HS-5 (cell line): ENCODE results near the gene TEX26.
"Not testable (repeated sequence)": the region's sequence is repeated elsewhere in the genome, so short reads cannot be mapped to it uniquely, and the experiment has no call there.

Experiments
- DNase-seq: peaks from one replicate; pipeline ENCODE4 v3.0.0-alpha.2; 2012; ENCODE audit warnings: low read depth

The TEX26 gene

DNA sequence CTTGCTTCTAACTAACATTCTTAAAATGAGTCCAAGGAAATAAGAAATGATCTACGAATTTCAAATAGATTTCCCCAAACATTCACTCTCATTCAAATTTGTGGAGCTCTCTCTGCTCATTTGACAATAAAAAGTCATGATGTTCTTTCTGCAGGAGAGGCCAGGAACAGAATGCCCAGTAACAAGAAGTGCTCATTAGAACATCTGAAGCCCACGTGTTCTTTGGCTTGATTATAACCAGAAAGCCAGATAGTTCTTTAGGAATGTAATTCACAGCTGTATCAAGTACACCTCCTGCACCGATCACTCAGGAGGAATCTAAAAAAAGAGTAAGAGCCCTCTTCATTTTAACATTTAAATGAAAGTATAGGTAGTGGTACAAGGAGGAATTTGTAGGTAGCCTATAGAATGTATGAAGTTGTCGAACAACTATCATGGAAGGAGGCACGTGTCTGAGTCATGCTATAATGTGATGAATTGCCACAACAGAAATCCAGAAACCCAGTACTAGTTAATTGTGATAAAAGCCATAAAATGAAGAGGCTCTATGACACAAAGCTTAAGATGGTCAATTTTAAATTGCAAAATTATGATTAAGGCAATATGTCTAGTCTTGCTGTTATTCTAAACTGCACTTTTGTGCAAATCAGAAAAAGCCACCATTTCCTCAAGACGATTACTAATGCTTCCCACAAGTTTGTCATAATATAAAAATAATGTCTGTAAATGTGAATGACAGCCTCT, 13.6 kb upstream of the TEX26 start:
- no peak for DNase-seq

DNA sequence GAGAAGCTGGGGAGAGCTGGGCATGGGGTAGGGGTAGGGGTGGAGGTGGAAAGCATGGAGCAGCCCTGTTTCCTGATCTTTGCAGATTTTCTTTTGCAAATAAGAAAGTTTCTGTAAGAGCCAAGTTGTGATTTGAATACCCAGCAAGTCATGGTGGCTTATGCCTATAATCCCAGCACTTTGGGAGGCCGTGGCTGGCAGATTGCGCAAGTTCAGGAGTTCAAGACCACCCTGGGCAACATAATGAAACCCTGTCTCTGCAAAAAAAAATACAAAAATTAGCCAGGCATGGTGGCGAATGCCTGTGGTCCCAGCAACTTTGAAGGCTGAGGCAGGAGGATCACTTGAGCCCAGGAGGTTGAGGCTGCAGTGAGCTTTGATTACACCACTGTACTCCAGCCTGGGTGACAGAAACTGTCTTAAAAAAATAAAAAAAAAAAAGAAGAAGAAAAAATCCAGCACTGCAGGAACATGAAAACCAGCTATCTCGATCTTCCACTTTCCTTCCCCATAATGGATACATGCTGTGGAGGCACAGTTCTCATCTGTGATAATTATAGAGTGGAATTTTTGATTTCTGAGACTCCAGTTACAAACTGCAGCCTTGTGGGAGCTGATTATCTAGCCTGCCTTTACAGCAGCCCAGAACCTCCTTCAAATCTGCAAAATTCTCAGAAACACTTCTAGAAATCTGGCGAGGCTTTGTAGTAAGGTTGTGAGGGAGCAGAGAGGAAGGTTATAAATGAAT, 12.1 kb upstream of the TEX26 start:
- DNase-seq: no peak

DNA sequence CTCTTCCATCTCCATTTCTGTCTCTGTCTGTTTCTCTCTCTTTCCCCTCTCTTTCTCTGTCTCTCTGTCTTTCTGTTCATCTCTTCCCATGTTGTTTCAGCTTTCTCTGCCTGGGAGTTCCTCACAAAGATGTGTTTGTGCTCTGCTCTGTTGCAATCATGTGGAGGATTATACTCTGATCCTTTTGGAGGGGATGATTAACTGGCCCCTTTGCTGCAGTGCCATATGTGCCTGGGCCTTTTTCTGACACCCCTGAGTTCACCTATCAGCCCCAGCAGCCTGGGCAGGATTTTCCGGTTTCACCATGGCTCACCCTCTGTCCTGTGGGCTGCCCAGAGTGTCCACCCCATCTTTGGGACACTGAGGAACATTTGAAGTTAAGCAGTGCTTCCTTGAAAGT, 9.0 kb upstream of the TEX26 start:
- DNase-seq: no peak

DNA sequence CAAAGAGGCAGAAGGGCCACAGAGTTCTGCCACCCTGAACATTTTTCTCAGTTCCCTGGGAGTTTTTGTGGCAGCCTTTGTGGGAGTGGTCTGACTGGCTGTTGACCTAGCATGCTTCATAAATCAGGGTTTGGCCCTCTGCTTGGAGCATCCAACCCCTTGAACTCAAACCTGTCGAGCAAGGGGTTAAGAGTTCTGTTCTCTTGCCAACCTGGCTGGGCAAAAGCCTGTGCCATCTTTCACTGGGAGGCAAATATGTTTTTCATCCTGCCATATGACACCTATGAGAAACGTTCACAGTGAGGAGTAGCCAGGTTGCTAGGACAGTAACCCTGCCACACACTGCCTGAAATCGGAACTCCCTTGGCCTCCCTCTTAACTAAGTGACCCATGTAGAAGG, 7.7 kb upstream of the TEX26 start:
- no peak for DNase-seq

DNA sequence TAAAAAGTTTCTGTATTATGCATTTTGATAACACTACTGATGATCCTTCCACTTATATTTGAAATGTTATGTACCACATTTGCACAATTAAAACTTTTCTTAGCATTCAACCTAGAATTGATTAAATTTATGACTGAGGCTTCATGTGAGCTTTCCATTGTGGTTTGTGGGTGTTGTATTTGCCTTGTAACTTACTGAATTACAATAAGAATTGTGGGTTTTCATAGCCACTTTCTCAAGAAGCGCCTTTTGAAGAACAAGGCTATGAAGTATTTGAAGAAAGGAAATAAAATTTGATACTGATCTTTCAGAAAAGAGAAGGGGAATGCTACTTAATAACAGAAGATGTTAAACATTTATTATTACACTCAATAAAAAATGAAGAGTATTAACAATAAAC, 7.0 kb upstream of the TEX26 start:
- no peak for DNase-seq

DNA sequence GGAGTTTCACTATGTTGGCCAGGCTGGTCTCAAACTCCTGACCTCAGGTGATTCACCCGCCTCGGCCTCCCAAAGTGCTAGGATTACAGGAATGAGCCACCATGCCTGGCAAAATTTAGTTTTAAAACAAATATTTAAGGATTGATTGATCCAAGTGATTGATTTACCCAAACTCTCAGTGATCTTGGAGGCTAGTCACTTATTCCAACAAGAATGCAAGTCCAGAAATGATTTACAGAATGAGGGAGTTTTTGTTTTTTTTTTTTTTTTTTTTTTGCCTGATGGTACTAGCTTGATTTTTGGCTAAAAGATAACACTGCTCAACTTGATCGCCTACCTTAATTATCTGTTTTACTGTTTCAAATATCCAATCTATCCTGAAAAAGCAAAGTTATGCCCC, 5.7 kb upstream of the TEX26 start:
- DNase-seq: no peak

GRCh38 chr13:30927188-30927587, 5.3 kb upstream of the TEX26 start:
- not testable (repeated sequence) for DNase-seq

DNA sequence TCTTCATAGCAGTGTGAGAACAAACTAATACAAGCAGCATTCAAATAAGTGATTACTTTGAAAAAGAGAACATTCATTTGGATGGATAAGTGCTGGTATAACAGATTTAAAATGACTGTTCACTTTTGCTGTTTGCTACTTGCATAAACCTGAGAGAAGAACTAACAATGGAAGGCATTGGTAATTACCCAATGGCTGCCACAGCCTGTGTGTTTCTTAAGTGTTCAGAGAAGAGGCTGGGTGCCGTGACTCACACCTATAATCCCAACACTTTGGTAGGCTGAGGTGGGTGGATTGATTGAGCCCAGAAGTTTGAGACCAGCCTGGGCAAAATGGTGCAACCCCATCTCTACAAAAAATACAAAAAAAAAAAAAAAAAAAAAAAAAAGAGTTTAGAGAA, 4.9 kb upstream of the TEX26 start:
- DNase-seq: no peak

DNA sequence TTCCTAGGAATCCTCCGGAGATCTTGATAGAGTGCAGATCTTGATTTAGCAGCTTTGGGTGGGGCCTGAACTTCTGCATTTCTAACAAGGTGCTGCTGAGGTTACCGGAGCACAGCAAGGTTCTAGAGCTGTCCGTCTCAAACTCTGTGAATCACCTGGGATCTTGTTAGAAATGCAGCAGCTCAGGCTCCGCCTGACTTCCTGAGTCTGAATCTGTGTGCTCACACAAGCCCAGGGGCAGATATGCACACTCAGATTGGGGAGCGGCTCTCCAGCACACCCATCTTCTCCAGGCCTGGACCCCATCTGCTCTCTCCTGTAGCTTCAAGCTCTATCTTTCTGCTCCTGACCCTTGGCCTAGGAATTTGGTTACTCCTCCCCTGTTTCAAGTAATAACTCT, 3.5 kb upstream of the TEX26 start:
- DNase-seq: no peak

GRCh38 chr13:30933354-30933670, 856 bp downstream of the TEX26 start:
- DNase-seq: no peak

DNA sequence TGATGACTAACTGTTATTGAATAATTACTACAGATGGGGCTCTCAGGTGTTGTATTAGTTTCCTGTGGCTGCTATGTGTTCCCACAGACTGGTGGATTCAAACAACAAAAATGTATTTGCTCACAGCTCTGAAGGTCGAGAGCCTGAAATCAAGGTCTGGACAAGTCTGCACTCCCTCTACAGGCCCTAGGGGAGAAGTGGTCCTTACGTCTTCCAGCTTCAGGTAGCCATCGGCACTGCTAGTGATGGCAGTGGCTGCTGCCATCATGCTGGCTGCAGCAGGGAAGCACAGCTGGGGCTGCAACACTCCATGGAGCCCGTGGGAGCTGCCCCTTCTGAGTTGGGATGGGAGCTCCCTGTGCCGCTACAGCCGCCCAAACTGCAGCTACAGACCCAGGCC, 1.9 kb downstream of the TEX26 start:
- DNase-seq: no peak

GRCh38 chr13:30934803-30935202, 2.3 kb downstream of the TEX26 start:
- DNase-seq: no peak

DNA sequence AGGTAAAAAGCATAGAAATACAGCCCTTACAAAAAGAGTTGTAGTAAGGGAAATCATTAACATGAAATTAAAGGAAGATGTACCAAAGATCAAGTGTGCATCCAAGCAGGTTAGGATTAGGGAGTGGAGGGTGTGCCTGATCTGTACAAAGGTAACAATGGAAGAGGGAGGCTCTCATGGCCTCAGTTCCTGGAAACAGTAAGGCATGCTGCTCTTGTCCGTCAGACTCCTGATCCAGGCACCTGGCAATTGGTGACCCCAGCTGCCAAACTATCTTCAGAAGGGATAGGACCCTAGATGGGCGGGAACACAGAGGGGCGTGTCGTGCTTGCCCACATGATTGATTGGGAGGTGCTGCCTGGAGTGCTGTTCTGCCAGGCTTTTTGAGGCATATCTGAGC, 4.5 kb downstream of the TEX26 start:
- no peak for DNase-seq

- no peak for DNase-seq
These were observed 11.4 kb downstream of the TEX26 start for GRCh38 chr13:30943881-30944280.

- DNase-seq: no peak
These were observed 24.9 kb downstream of the TEX26 start for GRCh38 chr13:30957258-30957943.

DNA sequence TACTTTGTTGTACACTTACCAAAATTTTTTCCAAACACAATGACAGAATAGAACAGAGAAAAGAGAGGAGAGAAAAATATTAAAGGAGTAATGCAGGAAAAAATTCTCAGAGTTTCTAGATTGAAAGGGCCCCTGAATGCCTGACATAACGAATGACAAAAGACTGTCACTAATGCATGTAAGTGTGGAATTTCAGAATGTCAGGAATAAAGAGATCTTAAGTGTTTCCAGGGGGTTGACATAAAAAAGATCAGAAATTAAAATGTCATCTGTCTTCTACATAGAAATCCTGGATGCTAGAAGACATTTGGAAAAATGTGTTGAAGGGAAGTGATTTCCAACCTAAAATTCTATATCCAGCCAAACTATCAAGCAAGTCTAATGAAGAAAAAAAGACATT, 27.2 kb downstream of the TEX26 start:
- DNase-seq: no peak

DNA sequence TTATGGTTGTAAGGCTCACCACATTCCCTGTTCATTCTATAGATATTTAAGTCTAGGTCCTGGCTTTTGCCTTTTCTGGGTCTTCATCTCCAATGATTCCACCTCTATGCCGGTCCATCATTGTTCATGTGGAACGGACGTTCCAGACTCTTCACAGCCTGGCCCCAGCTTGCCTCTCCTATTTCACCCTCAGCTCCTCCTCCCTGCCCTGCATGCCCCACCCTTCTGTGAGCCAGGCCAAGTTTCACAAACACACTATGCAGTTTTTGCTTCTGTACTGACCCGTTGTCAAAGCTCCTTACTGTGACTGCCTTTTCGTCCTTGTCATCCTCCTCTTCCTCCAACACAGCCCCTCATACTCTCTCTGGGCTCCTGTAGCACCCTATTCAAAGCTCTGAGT, 31.3 kb downstream of the TEX26 start:
- no peak for DNase-seq

DNA sequence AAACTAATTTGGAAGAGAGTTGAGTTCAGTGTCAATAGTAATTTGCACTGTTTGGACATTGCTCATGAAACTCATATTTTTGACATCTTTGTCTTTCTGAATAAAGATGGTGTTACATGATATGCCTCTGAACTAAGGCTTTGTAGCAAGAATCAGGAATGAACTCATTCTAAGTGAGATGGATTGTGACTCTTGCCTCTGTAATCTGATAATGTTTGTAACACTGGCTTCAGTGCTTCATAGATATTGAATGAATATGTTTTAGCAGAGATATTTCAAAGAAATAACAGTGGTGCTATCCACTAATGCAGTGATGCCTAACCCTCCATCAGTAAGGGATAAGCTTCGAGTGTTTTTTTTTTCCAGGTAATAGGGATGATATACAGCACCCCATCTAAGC, 32.9 kb downstream of the TEX26 start:
- no peak for DNase-seq

DNA sequence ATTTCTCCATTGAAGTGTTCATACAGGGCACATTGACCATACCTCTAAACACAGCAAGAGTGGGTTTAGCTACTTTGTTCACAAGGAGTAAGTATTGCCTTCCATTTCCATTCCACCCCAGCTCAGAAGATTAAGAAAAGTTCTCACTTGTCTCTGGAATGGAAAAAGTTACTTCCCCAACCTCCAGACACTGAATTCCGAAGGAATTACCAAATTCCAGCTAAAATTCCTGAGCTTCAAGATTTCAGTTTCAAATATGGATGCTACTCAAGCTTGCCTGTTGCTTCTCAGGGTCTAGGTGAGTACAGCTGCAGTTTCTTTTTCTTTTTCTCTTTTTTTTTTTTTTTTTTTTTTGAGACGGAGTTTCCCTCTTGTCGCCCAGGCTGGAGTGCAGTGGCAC, 33.6 kb downstream of the TEX26 start:
- no peak for DNase-seq

DNA sequence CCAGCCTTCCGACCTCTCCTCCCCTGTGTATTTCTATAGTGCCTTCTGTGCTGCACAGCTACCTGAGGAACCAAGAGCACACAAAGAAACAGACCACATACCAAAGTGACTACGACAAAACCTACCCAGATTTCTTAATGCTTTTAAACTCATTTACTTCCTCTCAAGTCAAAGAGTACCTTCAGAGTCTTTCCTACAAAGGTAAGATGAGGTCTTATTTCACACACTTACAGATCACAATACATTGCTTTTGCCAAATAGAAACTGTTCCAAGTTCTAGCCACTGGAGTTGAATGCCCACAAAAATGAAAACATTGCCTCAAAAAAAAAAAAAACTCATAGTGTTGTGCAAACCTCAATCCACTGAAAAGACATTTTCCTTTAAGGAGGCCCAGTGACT, 36.4 kb downstream of the TEX26 start:
- no peak for DNase-seq

GRCh38 chr13:30971575-30971974, 39.1 kb downstream of the TEX26 start:
- no peak for DNase-seq

DNA sequence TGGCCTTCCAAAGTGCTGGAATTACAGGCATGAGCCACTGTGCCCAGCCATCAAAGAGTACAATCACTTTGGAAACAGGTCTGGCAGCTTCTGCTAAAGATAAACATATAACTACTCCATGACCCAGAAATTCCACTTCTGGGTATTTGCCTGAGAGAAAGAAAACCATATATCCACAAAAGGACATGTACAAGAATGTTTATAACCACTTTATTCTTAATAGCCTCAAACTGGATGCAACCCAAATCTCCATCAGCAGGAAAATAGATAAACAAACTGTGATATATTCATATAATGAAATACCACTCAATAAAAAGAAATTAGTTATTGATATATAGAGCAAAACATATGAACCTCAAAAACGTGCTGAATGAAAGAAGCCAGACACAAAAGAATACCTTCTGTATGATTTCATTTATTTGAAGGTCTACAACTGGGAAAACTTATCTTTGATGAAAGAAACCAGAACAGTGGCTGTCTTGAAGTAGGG, 40.5 kb downstream of the TEX26 start:
- no peak for DNase-seq

GRCh38 chr13:30974350-30974749, 41.9 kb downstream of the TEX26 start:
- DNase-seq: no peak
